Astrocyte of the spinal cord (primary cell): ENCODE data around the gene PRKRA.

Source experiments
- DNase-seq: peaks from one replicate; pipeline ENCODE4 v3.0.0; 2011; ENCODE audit warnings: low read depth, low spot score
- H3K4me3 ChIP-seq: 2 replicates; pipeline ENCODE4 v1.5.1; 2011; ENCODE audit warnings: low read depth, mild to moderate bottlenecking, low read length, moderate library complexity
- in situ Hi-C: cut with HindIII; loops from 2 replicates; pipeline ENCODE4 v1.10.0; 2017; ENCODE audit warnings: low sequenced_read_pairs
- TF ChIP-seq, protein P1 (sequence below): IDR thresholded peaks from 2 replicates; pipeline ENCODE4 v1.5.1; 2012; ENCODE audit warnings: low read depth, mild to moderate bottlenecking, low read length, inconsistent platforms

The PRKRA gene

DNA sequence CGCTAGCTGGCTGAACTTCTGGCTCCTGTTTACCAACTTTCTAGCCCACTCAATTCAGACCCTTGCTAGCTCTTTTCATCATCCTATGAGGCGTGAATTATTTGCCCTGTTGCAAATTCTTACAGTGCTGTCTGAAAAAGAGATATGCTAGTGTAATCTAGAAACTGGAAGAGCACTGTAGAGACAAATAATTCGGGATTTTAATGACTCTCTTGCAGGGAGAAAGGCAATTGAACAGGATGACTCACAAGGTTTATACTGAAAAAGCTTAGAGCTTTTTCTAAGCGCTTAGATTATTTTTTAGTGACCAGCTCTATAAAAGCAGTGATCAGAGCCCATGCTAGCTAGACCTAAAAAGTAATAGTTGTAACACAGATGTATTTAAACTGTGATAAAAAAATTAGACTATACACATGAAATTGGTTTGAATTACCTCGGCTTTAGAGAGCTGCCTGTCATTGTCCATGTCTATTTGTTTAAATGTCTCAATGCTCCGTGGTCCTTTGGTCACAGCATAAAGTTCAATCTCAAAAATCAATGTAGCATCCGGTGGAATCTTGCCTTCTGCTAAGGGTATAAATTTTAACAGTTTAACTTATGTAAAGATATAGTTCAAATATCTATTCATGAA, 18.4 kb upstream of the PRKRA start:
- in situ Hi-C loops: no loop called here
- no peak overlapping the region for H3K4me3 ChIP-seq
- no peak for DNase-seq
- TF ChIP-seq, protein P1, sequence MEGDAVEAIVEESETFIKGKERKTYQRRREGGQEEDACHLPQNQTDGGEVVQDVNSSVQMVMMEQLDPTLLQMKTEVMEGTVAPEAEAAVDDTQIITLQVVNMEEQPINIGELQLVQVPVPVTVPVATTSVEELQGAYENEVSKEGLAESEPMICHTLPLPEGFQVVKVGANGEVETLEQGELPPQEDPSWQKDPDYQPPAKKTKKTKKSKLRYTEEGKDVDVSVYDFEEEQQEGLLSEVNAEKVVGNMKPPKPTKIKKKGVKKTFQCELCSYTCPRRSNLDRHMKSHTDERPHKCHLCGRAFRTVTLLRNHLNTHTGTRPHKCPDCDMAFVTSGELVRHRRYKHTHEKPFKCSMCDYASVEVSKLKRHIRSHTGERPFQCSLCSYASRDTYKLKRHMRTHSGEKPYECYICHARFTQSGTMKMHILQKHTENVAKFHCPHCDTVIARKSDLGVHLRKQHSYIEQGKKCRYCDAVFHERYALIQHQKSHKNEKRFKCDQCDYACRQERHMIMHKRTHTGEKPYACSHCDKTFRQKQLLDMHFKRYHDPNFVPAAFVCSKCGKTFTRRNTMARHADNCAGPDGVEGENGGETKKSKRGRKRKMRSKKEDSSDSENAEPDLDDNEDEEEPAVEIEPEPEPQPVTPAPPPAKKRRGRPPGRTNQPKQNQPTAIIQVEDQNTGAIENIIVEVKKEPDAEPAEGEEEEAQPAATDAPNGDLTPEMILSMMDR: no peak

DNA sequence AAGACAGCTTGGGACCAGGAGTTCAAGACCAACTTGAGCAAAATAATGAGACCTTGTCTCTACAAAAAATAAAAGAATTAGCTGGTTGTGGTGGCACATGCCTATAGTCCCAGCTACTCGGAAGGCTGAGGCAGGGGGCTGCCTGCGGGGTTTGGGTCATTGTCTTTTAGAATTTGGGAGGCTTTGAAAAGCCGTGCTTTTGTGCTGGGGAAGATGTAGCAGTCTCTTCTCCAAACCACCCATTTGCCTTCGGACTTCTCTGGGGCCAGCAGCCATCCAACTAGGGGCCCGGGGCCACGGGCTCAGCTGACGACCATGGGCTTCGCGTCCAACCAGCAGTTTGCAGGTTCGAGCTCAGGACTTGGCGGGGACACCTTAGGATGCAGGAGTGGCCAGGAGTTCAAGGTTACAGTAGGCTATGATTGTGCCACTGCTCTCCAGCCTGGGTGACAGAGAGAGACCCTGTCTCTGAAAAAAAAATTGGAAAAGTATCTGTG, 6.5 kb upstream of the PRKRA start:
- H3K4me3 ChIP-seq: no peak overlapping the region
- in situ Hi-C loops: no loop called here
- TF ChIP-seq, protein P1: no peak
- no peak for DNase-seq

DNA sequence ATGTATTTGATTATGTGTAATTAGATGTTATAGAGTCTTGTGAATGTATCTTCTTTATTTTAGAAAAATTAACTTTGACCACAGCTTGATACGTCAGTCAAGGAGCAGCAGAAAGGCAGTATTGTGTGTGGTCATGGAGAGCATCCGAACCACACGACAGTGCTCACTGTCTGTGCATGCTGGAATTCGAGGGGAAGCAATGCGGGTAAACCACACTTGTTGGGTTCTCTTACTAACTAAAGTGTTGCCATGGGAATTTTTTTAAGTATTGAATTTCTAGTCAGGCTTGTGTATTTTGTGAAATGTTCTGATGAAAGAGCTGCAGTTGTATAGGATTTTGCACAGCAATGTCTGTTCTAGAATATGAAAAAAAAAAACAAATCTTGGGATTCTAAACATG, 5.0 kb upstream of the PRKRA start:
- H3K4me3 ChIP-seq: no peak overlapping the region
- in situ Hi-C loops: no loop called here
- TF ChIP-seq, protein P1: no peak
- DNase-seq: peak; percentile 37

DNA sequence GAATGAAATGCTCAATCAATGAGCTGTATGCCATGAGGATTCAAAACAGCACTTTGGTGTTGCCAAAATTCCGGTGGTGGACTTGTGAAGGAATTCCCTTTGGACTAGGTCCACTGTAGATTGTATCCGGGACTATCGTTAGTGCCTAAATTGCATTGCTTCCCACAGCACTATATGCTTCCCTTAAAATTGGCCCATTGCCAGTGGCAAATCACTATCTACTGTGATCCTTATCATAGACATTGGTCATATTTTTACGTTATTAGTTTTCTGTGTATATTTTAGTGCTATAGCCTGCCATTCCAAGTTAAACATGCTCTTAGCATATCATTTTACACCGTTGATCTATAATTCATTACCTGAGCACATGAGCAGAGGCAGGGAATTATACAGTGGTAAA, 1.9 kb upstream of the PRKRA start:
- in situ Hi-C loops: no loop called here
- no peak overlapping the region for H3K4me3 ChIP-seq
- TF ChIP-seq, protein P1: no peak
- DNase-seq: no peak

DNA sequence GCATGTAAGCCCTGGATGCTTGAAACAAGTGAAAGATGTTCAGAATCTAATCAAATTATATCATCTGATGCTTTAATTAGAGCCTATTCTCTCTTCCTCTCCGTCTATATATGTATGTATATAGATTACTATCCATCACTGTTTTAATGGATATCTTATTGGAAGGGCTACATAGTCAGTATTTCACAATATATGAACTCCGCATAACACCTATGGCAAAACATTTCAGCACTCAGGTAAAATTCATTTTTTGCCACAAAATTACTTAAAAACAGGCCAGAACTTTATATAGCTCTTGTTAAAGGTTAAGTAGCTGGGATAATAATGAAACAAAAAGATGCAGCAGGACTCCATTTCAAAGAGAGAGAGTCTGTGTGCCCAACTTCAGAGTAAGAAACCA, 1.4 kb upstream of the PRKRA start:
- TF ChIP-seq, protein P1: no peak
- in situ Hi-C loops: no loop called here
- DNase-seq: no peak

DNA sequence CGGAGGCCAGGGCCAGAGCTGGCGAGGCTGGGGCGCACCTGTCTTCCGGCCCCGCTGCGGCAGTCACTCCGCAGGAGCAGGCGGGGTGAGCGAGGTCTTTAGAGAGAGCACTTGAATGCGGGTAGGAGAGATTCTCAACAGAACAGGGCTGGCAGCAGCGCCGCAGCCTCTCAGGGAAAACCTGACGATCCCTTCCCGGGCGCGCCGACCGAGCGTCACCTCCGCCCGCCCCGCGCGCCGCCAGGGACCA, 526 bp downstream of the PRKRA start:
- peak overlapping the region; percentile 55 for H3K4me3 ChIP-seq
- in situ Hi-C loops: no loop called here
- TF ChIP-seq, protein P1: no peak
- no peak for DNase-seq

More for the DNA sequence above, 1.4 kb upstream of the PRKRA start:
- no peak overlapping the region for H3K4me3 ChIP-seq
